ENCODE results near the gene CSF2RB. TPM values are rescaled to one million over a fixed set of nuclear protein-coding genes. Genes with fewer than 3 reads are reported as not detected.
A peak's percentile ranks its signal among the peaks of the same experiment; 100 is the strongest.

CSF2RB gene
- total RNA-seq: under 1 TPM; 0.58 to 0.67 TPM

DNA sequence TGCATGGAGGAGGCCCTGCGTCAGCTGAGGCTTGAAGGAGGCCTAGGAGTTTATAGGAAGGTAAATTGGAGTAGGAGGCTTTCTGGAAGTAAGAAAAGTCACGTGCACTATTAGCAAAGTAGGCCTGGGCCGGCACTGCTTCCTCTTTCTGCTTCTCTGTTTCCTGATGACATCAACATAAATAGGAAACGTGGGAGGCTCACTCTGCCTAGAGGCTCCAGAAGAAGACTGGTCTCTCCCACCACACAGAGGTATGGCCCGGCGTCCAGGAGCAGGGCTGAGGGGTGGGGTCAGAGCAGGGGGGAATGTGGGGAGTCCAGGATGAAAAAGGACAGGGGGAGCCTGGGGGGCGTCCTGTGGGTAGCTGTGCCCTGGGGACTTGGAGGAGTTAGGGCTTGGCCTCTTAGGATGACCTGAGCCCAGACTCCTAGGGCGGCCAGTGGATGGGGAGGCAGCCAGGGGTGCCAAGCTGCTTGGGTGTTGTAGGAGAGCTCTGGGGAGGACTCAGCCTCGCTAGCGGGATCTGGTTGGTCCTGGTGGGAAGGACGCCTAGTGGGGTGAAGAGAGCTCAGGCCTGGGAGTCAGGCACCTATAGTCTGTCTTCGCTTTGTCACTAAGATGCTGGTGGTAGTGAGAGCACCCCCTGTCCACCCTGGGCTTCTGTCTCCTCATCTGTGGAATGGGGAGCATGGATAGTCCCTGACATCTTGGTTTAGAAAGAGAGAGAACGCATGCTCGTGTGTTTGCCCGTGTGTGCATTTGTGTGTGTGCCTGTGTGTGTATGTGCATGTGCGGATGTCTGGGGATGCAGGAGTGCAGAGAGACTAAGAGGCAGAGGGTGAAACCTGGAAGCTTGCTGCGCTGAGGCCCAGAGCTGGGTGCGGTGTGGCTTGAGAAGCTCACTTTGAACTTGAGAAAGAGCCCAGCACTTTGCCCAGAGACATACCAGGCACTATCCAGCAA is at the start of gene CSF2RB:
TSS of gene CSF2RB (plus strand) at position 202 of the 963 bp plus-strand sequence. CDS start 8,580 bp downstream, outside the sequence.
- H3K4me1 Mint-ChIP-seq: no peaks in the 10 kb centered on the region
- ChIA-PET POLR2A (no interaction called here), CTCF (interaction anchor here (1.0 to 2.0 kb wide), 2 partner anchors 12 to 57 kb away, joined by 3 to 8 read pairs; no protein-coding TSS in a partner anchor)
- peaks cover 40% of the 10 kb centered on the region for H3K27me3 Mint-ChIP-seq
- H3K4me3 Mint-ChIP-seq: peak within 1 kb of the TSS; percentile 26
- no peaks in the 10 kb centered on the region for H3K36me3 Mint-ChIP-seq (ENCODE audit: low read depth)
- no peak for DNase-seq
- no peaks in the 10 kb centered on the region for H3K9me3 Mint-ChIP-seq
- H3K27ac Mint-ChIP-seq: no peak within 1 kb of the TSS

DNA sequence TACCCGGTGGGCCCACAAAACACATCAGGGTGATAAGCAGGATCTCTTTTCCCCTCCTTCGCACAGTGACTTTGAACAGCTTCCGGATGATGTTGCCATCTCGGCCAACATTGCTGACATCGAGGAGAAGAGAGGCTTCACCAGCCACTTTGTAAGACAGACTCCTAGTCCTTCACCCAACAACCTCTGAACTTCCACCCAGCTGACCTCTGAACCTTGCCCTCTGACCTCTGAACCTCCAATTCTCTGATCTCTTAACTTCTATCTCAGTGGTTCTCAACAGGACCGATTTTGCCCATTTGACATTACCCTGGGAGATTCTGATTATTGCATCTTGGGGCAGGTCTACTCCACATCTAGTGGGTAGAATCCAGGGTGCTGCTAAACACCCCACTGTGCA is 49.4 kb upstream of the CSF2RB start:
- Mint-ChIP-seq H3K4me1 (peaks cover 33% of the 10 kb centered on the region), H3K4me3 (no peak overlapping the region), H3K27ac (no peak overlapping the region), H3K36me3 (ENCODE audit: low read depth) (peaks cover 17% of the 10 kb centered on the region), H3K27me3 (no peaks in the 10 kb centered on the region), H3K9me3 (no peaks in the 10 kb centered on the region)
- DNase-seq: no peak
- ChIA-PET CTCF (interaction anchor here (1.3 kb wide), 1 partner anchor 10 kb away, joined by 5 read pairs; no protein-coding TSS in a partner anchor), POLR2A (no interaction called here)

DNA sequence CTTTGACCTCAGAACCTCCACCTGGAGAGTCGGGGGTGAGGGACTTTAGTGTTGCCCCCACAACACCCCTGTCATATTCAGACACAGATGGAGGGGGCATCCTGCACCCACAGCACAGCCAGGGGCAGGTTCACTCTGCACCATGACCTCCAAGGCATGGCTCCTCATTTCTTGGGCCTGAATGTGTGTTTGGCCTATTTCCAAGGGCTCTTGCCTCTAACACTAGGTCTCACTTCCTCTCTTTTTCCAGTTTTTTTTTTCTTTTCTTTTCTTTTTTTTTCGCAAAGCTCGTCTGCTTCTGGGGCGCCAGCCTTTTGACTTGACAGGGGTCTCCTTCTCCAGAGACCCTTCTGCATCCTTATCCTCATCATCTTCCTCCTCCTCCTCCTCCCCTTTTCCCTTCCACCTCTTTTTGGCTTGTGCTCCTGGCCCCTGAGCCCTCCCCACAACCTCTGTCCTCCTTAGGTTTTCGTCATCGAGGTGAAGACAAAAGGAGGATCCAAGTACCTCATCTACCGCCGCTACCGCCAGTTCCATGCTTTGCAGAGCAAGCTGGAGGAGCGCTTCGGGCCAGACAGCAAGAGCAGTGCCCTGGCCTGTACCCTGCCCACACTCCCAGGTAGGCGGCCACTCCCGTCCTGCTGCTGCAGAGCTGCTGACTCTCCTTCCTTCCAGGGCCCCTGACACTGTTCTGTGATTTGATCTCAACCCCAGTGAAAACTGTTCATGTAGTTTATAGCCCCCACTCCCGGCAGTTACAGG is 48.8 kb upstream of the CSF2RB start:
- POLR2A ChIA-PET: no interaction called here
- no peak overlapping the region for H3K27ac Mint-ChIP-seq
- H3K4me1 Mint-ChIP-seq: peaks cover 29% of the 10 kb centered on the region
- no peak for DNase-seq
- CTCF ChIA-PET: interaction anchor here (1.2 to 5.3 kb wide), 3 partner anchors 8 to 11 kb away, joined by 3 to 47 read pairs (median 5); no protein-coding TSS in a partner anchor
- no peak overlapping the region for H3K4me3 Mint-ChIP-seq
- no peaks in the 10 kb centered on the region for H3K27me3 Mint-ChIP-seq
- H3K36me3 Mint-ChIP-seq (ENCODE audit: low read depth): peaks cover 17% of the 10 kb centered on the region
- H3K9me3 Mint-ChIP-seq: no peaks in the 10 kb centered on the region

DNA sequence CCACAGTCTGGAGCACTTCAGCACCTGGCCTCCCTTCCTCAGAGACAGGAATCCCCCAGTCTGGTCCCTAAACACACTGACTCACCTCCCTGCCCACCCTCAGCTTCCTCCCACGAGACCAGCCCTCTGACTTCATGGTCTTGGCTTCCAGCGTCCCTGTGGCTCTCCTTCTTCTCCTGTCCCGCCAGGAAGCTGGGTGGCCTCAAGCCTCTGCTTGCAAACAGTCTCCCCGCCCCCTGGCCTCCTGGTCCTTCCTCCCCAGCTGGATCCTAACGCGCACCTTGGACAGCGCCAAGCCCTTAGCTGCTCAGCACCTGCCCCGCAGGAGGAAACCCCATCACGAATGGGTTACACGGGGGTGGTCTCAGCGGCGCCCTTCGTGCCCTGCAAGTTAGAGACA is 48.1 kb upstream of the CSF2RB start:
- CTCF ChIA-PET: interaction anchor here (1.2 to 5.3 kb wide), 3 partner anchors 8 to 12 kb away, joined by 3 to 47 read pairs (median 7); no protein-coding TSS in a partner anchor
- Mint-ChIP-seq H3K4me1 (peaks cover 22% of the 10 kb centered on the region), H3K4me3 (no peak overlapping the region), H3K9me3 (no peaks in the 10 kb centered on the region), H3K36me3 (ENCODE audit: low read depth) (peaks cover 17% of the 10 kb centered on the region), H3K27me3 (no peaks in the 10 kb centered on the region), H3K27ac (no peak overlapping the region)
- POLR2A ChIA-PET: no interaction called here
- no peak for DNase-seq

DNA sequence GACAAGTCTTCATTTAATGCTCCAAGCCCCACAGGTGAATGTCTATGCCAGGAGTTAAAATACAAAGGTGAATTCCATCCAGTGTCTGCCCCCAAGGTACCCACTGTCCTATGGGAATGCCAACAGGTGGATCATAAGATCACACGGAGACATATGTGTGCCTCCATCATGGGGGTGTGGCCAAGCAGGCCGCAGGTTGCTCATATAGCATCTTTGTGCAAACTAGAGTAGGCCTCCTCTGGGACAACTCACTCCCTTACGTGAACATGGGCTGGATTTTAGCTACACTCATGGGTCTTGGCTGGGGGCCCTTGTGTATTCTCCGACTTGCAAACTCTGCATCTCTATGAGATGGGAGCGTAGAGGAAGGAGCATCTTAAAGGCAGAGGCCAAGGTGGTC is 45.7 kb upstream of the CSF2RB start:
- Mint-ChIP-seq H3K9me3 (no peaks in the 10 kb centered on the region), H3K27ac (no peak overlapping the region), H3K27me3 (no peaks in the 10 kb centered on the region), H3K36me3 (ENCODE audit: low read depth) (peaks cover 21% of the 10 kb centered on the region), H3K4me1 (peaks cover 6% of the 10 kb centered on the region), H3K4me3 (no peak overlapping the region)
- ChIA-PET POLR2A (no interaction called here), CTCF (interaction anchor here (1.2 to 5.3 kb wide), 3 partner anchors 11 to 108 kb away, joined by 4 to 47 read pairs (median 4); no protein-coding TSS in a partner anchor)
- no peak for DNase-seq

DNA sequence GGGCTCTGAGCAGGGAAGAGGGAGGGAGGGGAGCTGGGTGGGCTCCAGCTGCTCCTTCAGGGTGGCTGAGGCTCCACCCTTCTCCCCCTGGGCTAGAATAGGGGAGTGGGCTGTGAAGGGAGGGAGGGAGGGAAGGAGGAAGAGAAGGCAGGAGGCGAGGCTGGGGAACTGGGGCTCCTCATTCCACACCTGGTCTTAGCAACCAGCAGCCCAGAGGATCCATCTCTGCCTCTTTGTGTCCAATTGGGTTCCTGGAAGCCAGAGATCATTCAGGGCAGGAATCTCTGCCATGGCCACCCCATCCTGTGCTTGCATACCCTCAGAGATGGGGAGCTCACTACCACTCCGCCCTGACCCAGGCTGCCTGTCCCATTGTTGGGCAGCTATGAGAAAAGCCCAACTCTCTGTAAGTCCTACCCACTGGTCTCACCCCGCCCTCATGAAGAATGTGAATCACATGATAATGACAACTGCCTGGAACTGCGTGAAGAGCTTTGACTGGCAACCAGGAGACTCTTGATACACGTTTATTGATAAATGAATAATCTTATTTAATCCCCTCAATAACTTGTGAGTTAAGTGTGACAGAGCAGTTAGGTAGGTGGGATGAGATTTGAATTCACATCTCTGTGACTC is 44.8 kb upstream of the CSF2RB start:
- Mint-ChIP-seq H3K9me3 (no peaks in the 10 kb centered on the region), H3K27ac (no peak overlapping the region), H3K27me3 (no peaks in the 10 kb centered on the region), H3K4me1 (peaks cover 14% of the 10 kb centered on the region), H3K36me3 (ENCODE audit: low read depth) (peaks cover 27% of the 10 kb centered on the region), H3K4me3 (no peak overlapping the region)
- DNase-seq: no peak
- POLR2A ChIA-PET: no interaction called here
- CTCF ChIA-PET: interaction anchor here (1.7 to 5.3 kb wide), 2 partner anchors 11 to 12 kb away, joined by 4 to 47 read pairs; no protein-coding TSS in a partner anchor

DNA sequence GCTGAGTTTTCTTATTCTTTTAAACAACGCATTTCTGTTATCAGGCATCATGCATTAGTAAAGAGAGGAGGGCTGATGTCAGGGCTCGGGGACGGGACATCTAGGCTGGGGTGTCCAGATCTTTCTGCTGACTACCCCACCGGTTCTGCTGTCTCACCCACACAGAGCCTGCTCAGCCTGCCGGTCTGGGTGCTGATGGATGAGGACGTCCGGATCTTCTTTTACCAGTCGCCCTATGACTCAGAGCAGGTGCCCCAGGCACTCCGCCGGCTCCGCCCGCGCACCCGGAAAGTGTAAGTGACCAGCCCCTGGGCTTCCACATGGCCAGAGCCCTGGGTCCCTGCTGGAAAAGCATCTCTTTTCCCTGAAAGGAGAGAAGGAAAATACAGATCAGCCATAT is 43.2 kb upstream of the CSF2RB start:
- H3K4me1 Mint-ChIP-seq: peaks cover 25% of the 10 kb centered on the region

DNA sequence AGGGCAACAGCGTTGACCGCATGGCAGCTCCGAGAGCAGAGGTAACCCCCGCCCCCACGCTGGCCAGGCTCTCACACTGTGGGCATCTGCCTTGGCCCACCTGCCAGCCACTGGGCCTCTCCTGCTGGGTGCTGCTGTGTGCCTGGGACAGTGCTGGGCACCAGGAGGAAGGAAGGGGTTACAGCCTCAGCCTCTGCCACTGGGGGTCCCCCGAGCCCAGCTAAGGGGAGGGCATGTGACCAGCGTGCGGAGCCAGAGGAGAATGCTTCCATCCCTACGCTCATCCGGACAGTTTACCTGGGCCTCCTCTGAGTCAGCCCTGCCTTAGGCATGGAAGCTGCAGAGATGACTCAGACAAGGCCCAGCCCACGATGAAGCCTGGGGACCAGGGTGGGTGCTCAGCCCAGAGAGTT is 41.8 kb upstream of the CSF2RB start:
- ChIA-PET CTCF (interaction anchor here (1.5 to 2.1 kb wide), 3 partner anchors 12 to 106 kb away, joined by 3 to 16 read pairs (median 5); no protein-coding TSS in a partner anchor), POLR2A (no interaction called here)
- no peaks in the 10 kb centered on the region for H3K27me3 Mint-ChIP-seq
- DNase-seq: no peak
- no peak overlapping the region for H3K27ac Mint-ChIP-seq
- H3K4me1 Mint-ChIP-seq: peaks cover 25% of the 10 kb centered on the region
- no peaks in the 10 kb centered on the region for H3K9me3 Mint-ChIP-seq
- no peak overlapping the region for H3K4me3 Mint-ChIP-seq
- peaks cover 24% of the 10 kb centered on the region for H3K36me3 Mint-ChIP-seq (ENCODE audit: low read depth)

More for the DNA sequence above, 43.2 kb upstream of the CSF2RB start:
- H3K4me3 Mint-ChIP-seq: no peak overlapping the region
- H3K9me3 Mint-ChIP-seq: no peaks in the 10 kb centered on the region
- no peak overlapping the region for H3K27ac Mint-ChIP-seq
- ChIA-PET CTCF (interaction anchor here (1.4 to 5.3 kb wide), 4 partner anchors 9 to 14 kb away, joined by 4 to 47 read pairs (median 10); no protein-coding TSS in a partner anchor), POLR2A (no interaction called here)
- H3K27me3 Mint-ChIP-seq: no peaks in the 10 kb centered on the region
- peaks cover 24% of the 10 kb centered on the region for H3K36me3 Mint-ChIP-seq (ENCODE audit: low read depth)
- DNase-seq: no peak

DNA sequence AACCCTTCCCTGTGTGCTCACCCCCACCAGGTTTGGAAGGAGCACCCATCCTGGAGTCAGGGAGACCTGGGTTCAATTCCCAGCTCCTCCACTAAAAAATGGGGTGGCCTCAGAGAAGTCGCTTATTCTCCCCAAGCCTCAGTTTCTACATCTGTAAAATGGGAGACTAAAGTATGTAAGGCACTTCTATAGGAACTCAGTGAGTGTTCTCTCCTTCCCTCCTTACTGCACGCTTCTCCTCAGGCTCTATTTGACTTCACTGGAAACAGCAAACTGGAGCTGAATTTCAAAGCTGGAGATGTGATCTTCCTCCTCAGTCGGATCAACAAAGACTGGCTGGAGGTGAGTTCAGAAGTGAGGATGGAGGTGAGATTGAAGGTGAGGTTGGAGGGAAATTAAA is 41.3 kb upstream of the CSF2RB start:
- Mint-ChIP-seq H3K9me3 (no peaks in the 10 kb centered on the region), H3K4me1 (peaks cover 25% of the 10 kb centered on the region), H3K36me3 (ENCODE audit: low read depth) (peaks cover 24% of the 10 kb centered on the region), H3K27ac (no peak overlapping the region), H3K27me3 (no peaks in the 10 kb centered on the region), H3K4me3 (peak overlapping the region; percentile 27)
- ChIA-PET POLR2A (no interaction called here), CTCF (interaction anchor here (1.5 to 2.1 kb wide), 3 partner anchors 13 to 106 kb away, joined by 3 to 16 read pairs (median 5); no protein-coding TSS in a partner anchor)
- no peak for DNase-seq

DNA sequence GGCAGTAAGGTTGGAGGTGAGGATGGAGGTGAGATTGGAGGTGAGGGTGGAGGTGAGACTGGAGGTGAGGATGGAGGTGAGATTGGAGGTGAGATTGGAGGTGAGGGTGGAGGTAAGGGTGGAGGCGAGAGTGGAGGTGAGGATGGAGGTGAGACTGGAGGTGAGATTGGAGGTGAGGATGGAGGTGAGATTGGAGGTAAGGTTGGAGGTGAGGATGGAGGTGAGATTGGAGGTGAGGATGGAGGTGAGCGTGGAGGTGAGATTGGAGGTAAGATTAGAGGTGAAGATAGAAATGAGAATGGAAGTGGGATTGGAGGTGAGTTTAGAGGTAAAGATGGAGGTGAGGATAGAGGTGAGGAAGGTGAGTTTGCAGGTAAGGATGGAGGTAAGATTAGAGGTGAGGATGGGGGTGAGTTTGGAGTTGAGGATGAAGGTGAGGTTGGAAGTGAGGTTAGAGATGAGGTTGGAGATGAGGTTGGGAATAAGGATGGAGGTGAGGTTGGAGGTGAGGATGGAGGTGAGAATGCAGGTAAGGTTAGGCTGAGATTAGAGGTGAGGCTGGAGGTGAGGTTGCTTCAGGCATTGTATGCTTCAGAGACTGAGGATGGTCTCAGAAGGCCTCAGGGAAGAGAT is 40.4 kb upstream of the CSF2RB start:
- H3K4me1 Mint-ChIP-seq: peaks cover 25% of the 10 kb centered on the region
- POLR2A ChIA-PET: no interaction called here
- H3K27ac Mint-ChIP-seq: peak overlapping the region; percentile 43
- H3K36me3 Mint-ChIP-seq (ENCODE audit: low read depth): peaks cover 28% of the 10 kb centered on the region
- DNase-seq: no peak
- CTCF ChIA-PET: interaction anchor here (1.0 to 1.8 kb wide), 4 partner anchors 8 to 18 kb away, joined by 3 to 9 read pairs (median 4); partner anchors contain the start of gene NCF4
- no peaks in the 10 kb centered on the region for H3K9me3 Mint-ChIP-seq
- H3K27me3 Mint-ChIP-seq: no peaks in the 10 kb centered on the region
- no peak overlapping the region for H3K4me3 Mint-ChIP-seq

DNA sequence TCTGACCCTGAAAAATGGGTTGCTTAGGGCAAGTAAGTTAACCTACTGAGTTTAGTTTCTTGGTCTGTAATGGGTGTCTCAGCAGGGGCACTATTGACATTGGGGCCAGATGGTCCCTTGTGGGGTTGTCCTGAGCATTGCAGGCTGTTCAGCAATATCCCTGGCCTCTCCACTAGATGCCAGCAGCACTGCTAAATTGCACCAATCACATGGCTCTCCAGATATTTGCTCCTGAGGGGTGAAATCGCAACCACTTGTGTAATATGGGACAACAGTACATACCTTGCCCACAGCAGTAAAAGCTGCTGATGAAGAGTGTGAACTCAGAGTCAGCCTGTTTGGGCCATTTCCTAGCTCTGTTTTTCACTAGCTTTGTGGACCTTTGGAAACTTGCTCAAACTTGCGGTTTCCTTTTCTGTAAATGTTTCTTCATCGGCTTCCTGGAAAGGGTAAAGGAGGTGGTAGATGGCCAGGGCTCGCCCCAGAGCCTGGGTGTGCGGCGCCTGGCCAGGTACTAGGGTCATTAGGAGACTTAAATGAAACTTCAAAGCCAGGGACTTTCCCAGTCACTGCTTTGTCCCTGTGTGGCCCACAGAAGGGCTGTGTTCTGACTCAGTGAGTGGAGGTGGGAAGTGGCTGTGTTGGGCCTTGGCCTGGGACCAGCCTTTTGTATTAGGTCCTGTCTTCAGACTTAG is 39.7 kb upstream of the CSF2RB start:
- CTCF ChIA-PET: interaction anchor here (1.0 to 1.8 kb wide), 5 partner anchors 8 to 21 kb away, joined by 3 to 9 read pairs (median 4); partner anchors contain the start of gene NCF4
- no peak overlapping the region for H3K4me3 Mint-ChIP-seq
- no peaks in the 10 kb centered on the region for H3K9me3 Mint-ChIP-seq
- H3K36me3 Mint-ChIP-seq (ENCODE audit: low read depth): peaks cover 33% of the 10 kb centered on the region
- POLR2A ChIA-PET: no interaction called here
- H3K27ac Mint-ChIP-seq: peak overlapping the region; percentile 87
- DNase-seq: peak; percentile 22
- no peaks in the 10 kb centered on the region for H3K27me3 Mint-ChIP-seq
- peaks cover 25% of the 10 kb centered on the region for H3K4me1 Mint-ChIP-seq
